ENCODE data around the gene ANOS1. TPM values are rescaled to one million over a fixed set of nuclear protein-coding genes. Genes with fewer than 3 reads are reported as not detected.
A peak's percentile ranks its signal among the peaks of the same experiment; 100 is the strongest.

Gene ANOS1
- total RNA-seq, 1 experiment from 2014 or later, result 0.05 TPM

- intact Hi-C loops (cut with micrococcal nuclease), result loop anchor here (1.0 to 10.0 kb wide), 2 partner anchors 1242 to 1376 kb away; no protein-coding TSS in a partner anchor
- ChIA-PET CTCF (interaction anchor here (0.5 to 2.5 kb wide), 11 partner anchors 9 to 1881 kb away, joined by 3 to 20 read pairs (median 3); no protein-coding TSS in a partner anchor), POLR2A (no interaction called here)
- no peak overlapping the region for H3K27ac Mint-ChIP-seq (ENCODE audit: low read depth, unreplicated experiment)
- no peaks in the 10 kb centered on the region for H3K36me3 Mint-ChIP-seq (ENCODE audit: insufficient read depth, unreplicated experiment)
- TF ChIP-seq CTCF (IDR thresholded peaks at IDR 0.05; ENCODE audit: unreplicated experiment), result peak; percentile 64
- H3K27me3 Mint-ChIP-seq (ENCODE audit: insufficient read depth, unreplicated experiment), result no peaks in the 10 kb centered on the region
- H3K4me1 Mint-ChIP-seq (ENCODE audit: insufficient read depth, unreplicated experiment), result no peaks in the 10 kb centered on the region
- H3K9me3 Mint-ChIP-seq (ENCODE audit: unreplicated experiment), result peaks cover 9% of the 10 kb centered on the region
- BruUV-seq (replicated peaks), result no TSS peak
- H3K4me3 Mint-ChIP-seq (ENCODE audit: unreplicated experiment), result no peak overlapping the region
- DNase-seq (ENCODE audit: unreplicated experiment), result peak; percentile 72
Measured at GRCh38 chrX:8743126-8743732, 11.3 kb upstream of the ANOS1 start.

GRCh38 chrX:8741981-8742380 lies 10.0 kb upstream of the ANOS1 start:
- no TSS peak for BruUV-seq (replicated peaks)
- Mint-ChIP-seq H3K27ac (ENCODE audit: low read depth, unreplicated experiment) (no peak overlapping the region), H3K9me3 (ENCODE audit: unreplicated experiment) (peaks cover 9% of the 10 kb centered on the region), H3K27me3 (ENCODE audit: insufficient read depth, unreplicated experiment) (no peaks in the 10 kb centered on the region), H3K36me3 (ENCODE audit: insufficient read depth, unreplicated experiment) (no peaks in the 10 kb centered on the region), H3K4me3 (ENCODE audit: unreplicated experiment) (no peak overlapping the region), H3K4me1 (ENCODE audit: insufficient read depth, unreplicated experiment) (no peaks in the 10 kb centered on the region)
- no peak for TF ChIP-seq CTCF (IDR thresholded peaks at IDR 0.05; ENCODE audit: unreplicated experiment)
- intact Hi-C loops (cut with micrococcal nuclease), result loop anchor here (10.0 kb wide), 1 partner anchor 1243 kb away; no protein-coding TSS in a partner anchor
- CTCF ChIA-PET, result interaction anchor here (0.7 to 2.5 kb wide), 10 partner anchors 8 to 829 kb away, joined by 3 to 20 read pairs (median 3); no protein-coding TSS in a partner anchor
- no peak for DNase-seq (ENCODE audit: unreplicated experiment)
- POLR2A ChIA-PET, result no interaction called here

DNA sequence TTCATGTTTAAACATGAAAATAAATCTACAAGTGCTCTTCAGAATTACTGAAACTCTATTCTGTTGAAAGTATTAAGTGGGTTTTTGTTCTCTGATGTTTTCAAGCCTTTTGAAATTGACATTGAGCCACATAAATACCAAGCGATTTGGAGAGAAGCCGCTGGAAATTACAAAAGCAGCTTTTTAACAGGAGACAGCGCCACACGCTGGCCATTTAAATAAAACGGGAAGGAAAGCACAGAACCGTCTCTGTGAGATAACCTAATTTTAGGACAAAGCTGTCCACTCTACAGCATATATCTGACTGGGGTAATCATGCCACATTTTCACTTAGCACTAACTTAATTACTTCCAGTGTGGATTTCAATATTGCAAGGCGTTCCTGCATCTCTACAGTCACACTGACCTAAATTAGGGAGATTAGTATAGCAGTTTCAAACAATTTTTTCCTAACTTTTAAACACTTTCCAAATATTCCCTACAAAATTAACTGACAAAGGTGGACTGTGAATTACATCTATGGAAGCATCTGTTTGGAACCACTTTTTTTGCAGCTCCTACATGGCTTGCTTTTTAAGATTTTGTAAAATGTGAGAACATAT lies 6.8 kb upstream of the ANOS1 start:
- Mint-ChIP-seq H3K27me3 (ENCODE audit: insufficient read depth, unreplicated experiment) (no peaks in the 10 kb centered on the region), H3K4me1 (ENCODE audit: insufficient read depth, unreplicated experiment) (no peaks in the 10 kb centered on the region), H3K36me3 (ENCODE audit: insufficient read depth, unreplicated experiment) (no peaks in the 10 kb centered on the region), H3K27ac (ENCODE audit: low read depth, unreplicated experiment) (no peak overlapping the region), H3K9me3 (ENCODE audit: unreplicated experiment) (peaks cover 9% of the 10 kb centered on the region), H3K4me3 (ENCODE audit: unreplicated experiment) (no peak overlapping the region)
- ChIA-PET POLR2A (interaction anchor here (0.7 kb wide), 1 partner anchor 797 kb away, joined by 3 read pairs; no protein-coding TSS in a partner anchor), CTCF (interaction anchor here (0.6 to 2.7 kb wide), 23 partner anchors 8 to 753 kb away, joined by 3 to 16 read pairs (median 4); no protein-coding TSS in a partner anchor)
- BruUV-seq (replicated peaks), result no TSS peak
- peak; percentile 51 for TF ChIP-seq CTCF (IDR thresholded peaks at IDR 0.05; ENCODE audit: unreplicated experiment)
- peak; percentile 52 for DNase-seq (ENCODE audit: unreplicated experiment)
- intact Hi-C loops (cut with micrococcal nuclease), result loop anchor here (1.0 to 2.0 kb wide), 4 partner anchors 374 to 742 kb away; no protein-coding TSS in a partner anchor

DNA sequence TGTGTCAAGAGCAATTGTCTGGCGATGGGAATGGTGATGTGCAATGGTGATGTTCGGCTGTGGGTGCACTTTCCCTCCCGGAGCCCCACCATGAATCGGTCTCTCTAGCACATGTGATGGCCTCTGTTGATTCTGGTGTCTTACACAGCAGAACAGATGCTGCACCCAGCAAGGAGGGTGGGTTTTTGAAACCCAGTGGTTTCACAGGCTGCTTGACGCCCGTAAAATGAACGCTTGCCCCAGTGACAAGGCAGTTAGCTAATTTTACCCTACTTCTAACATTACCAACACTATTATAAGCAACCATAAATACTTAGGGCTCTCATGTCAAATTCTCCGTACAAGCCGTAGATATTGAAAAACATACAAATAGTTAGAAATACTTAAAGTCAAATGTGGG lies 5.9 kb upstream of the ANOS1 start:
- POLR2A ChIA-PET, result no interaction called here
- BruUV-seq (replicated peaks), result no TSS peak
- intact Hi-C loops (cut with micrococcal nuclease), result loop anchor here (1.0 to 2.0 kb wide), 4 partner anchors 374 to 742 kb away; no protein-coding TSS in a partner anchor

More for the DNA sequence above, 5.9 kb upstream of the ANOS1 start:
- Mint-ChIP-seq H3K9me3 (ENCODE audit: unreplicated experiment) (peaks cover 11% of the 10 kb centered on the region), H3K4me3 (ENCODE audit: unreplicated experiment) (no peak overlapping the region), H3K27me3 (ENCODE audit: insufficient read depth, unreplicated experiment) (no peaks in the 10 kb centered on the region), H3K36me3 (ENCODE audit: insufficient read depth, unreplicated experiment) (no peaks in the 10 kb centered on the region), H3K4me1 (ENCODE audit: insufficient read depth, unreplicated experiment) (no peaks in the 10 kb centered on the region), H3K27ac (ENCODE audit: low read depth, unreplicated experiment) (no peak overlapping the region)
- DNase-seq (ENCODE audit: unreplicated experiment), result no peak
- CTCF ChIA-PET, result interaction anchor here (0.6 to 2.7 kb wide), 16 partner anchors 8 to 752 kb away, joined by 3 to 16 read pairs (median 5); no protein-coding TSS in a partner anchor
- TF ChIP-seq CTCF (IDR thresholded peaks at IDR 0.05; ENCODE audit: unreplicated experiment), result no peak
